B cell (primary cell): ENCODE measurements around the gene HOOK1. TPM values are rescaled to one million over a fixed set of nuclear protein-coding genes. Genes with fewer than 3 reads are reported as not detected.

Experiments used
- ATAC-seq: fragments of 200-7000 bp; cut with Tn5 transposase; one replicate; pipeline ENCODE4 v1.10.0; 2021; ENCODE audit warnings: low read depth, mild to moderate bottlenecking, moderate number of reproducible peaks, moderate library complexity
- CTCF ChIA-PET: fragments of 350-600 bp; sonication (Branson Sonifier 250); formaldehyde crosslinking; loops from one replicate; lab custom pipeline; 2021; ENCODE audit warnings: antibody characterized with exemption, inconsistent platforms; lab: Charles Lee
- POLR2A ChIA-PET: fragments of 350-600 bp; sonication (Branson Sonifier 250); formaldehyde crosslinking; loops from one replicate; lab custom pipeline; 2021; ENCODE audit warnings: antibody characterized with exemption; lab: Charles Lee
- DNase-seq: peaks from one replicate; pipeline ENCODE4 v3.0.0; 2013
- H2AFZ ChIP-seq: 2 replicates; pipeline ENCODE4 v1.6.1; 2012; ENCODE audit warnings: mild to moderate bottlenecking, low read depth, low read length; ENCODE audit not compliant: insufficient read depth, poor library complexity, severe bottlenecking
- H3K27ac ChIP-seq, 2 donors: 1 replicate in 1 of 2; 2 replicates in 1 of 2; pipeline ENCODE4 v1.5.1; 2012 to 2013; ENCODE audit warnings: low read length in 2 of 2, mild to moderate bottlenecking in 2 of 2, moderate library complexity in 1 of 2
- H3K27me3 ChIP-seq, 4 experiments: fragments of 200-600 bp in 1 of 4; sonication (generic) in 1 of 4; replicated peaks in 1 of 4; 1 replicate in 2 of 4; 2 replicates in 2 of 4; pipeline versions ENCODE4 v1.6.1 to v1.7.0; 2013 to 2016; ENCODE audit warnings: low read length in 3 of 4, mild to moderate bottlenecking in 2 of 4, mixed read lengths in 1 of 4, moderate library complexity in 1 of 4; ENCODE audit not compliant: insufficient read depth in 4 of 4, control insufficient read depth in 3 of 4; ENCODE audit errors: control extremely low read depth in 1 of 4
- H3K36me3 ChIP-seq, 2 experiments: replicated peaks in 1 of 2; 1 replicate in 1 of 2; 2 replicates in 1 of 2; pipeline versions ENCODE4 v1.6.1 to v1.7.1; 2013; ENCODE audit warnings: low read length in 1 of 2; ENCODE audit not compliant: insufficient read depth in 2 of 2, control insufficient read depth in 1 of 2; ENCODE audit errors: control extremely low read depth in 1 of 2, extremely low read depth in 1 of 2
- H3K4me1 ChIP-seq, 2 donors: fragments of 200-600 bp in 1 of 2; sonication (generic) in 1 of 2; 1 replicate in 1 of 2; 2 replicates in 1 of 2; pipeline versions ENCODE4 v1.5.1 to v1.6.1; 2013 to 2017; ENCODE audit warnings: low read length in 2 of 2; ENCODE audit not compliant: control insufficient read depth in 2 of 2, insufficient read depth in 2 of 2
- H3K4me2 ChIP-seq: replicated peaks from 2 replicates; pipeline ENCODE3; 2012; ENCODE audit warnings: mild to moderate bottlenecking, low read depth, low read length; ENCODE audit not compliant: poor library complexity, severe bottlenecking
- H3K4me3 ChIP-seq, 5 experiments: fragments of 200-600 bp in 1 of 5; sonication (generic) in 1 of 5; 1 replicate in 3 of 5; 2 replicates in 2 of 5; pipeline versions ENCODE4 v1.5.1 to v1.7.0; 2011 to 2016; ENCODE audit warnings: low read length in 4 of 5, mild to moderate bottlenecking in 4 of 5, low read depth in 2 of 5, control low read depth in 1 of 5, moderate library complexity in 1 of 5; ENCODE audit not compliant: insufficient read depth in 1 of 5; ENCODE audit errors: control extremely low read depth in 1 of 5, extremely low read depth in 1 of 5
- H3K79me2 ChIP-seq: fragments of 200-600 bp; sonication (generic); one replicate; pipeline ENCODE4 v1.6.0; 2016; ENCODE audit warnings: low read length; ENCODE audit not compliant: control insufficient read depth, insufficient read depth
- H3K9ac ChIP-seq: fragments of 200-600 bp; sonication (generic); 2 replicates; pipeline ENCODE4 v1.6.1; 2017; ENCODE audit warnings: mild to moderate bottlenecking, low read length, moderate library complexity
- H3K9me3 ChIP-seq, 3 donors: one replicate each; pipeline versions ENCODE4 v1.6.1 to v1.7.1; 2013; ENCODE audit warnings: low read length in 2 of 3; ENCODE audit not compliant: control insufficient read depth in 2 of 3, insufficient read depth in 1 of 3; ENCODE audit errors: control extremely low read depth in 1 of 3
- H4K20me1 ChIP-seq: 2 replicates; pipeline ENCODE4 v1.6.0; 2012; ENCODE audit warnings: mild to moderate bottlenecking, low read length; ENCODE audit not compliant: insufficient read depth, control insufficient read depth, poor library complexity, severe bottlenecking
- H3K27ac Mint-ChIP-seq: one replicate; pipeline ENCODE4 v1.8.0; 2021; ENCODE audit warnings: mixed read lengths
- H3K27me3 Mint-ChIP-seq: one replicate; pipeline ENCODE4 v1.8.0; 2021; ENCODE audit warnings: mixed read lengths
- H3K4me1 Mint-ChIP-seq: one replicate; pipeline ENCODE4 v1.8.0; 2021; ENCODE audit warnings: mixed read lengths
- H3K4me3 Mint-ChIP-seq: one replicate; pipeline ENCODE4 v1.8.0; 2021; ENCODE audit warnings: mixed read lengths
- H3K9me3 Mint-ChIP-seq: one replicate; pipeline ENCODE4 v1.8.0; 2022; ENCODE audit warnings: mixed read lengths; ENCODE audit not compliant: insufficient read depth
- EZH2 ChIP-seq: IDR thresholded peaks from 2 replicates; pipeline ENCODE4 v1.6.1; 2012; ENCODE audit warnings: borderline replicate concordance, low read depth, mild to moderate bottlenecking, moderate library complexity, low read length; ENCODE audit not compliant: insufficient read depth, poor library complexity, severe bottlenecking
- WGBS: methylation state at CpG from one replicate; pipeline ENCODE4 v1.1.5; 2013; ENCODE audit warnings: missing lambda C conversion rate; ENCODE audit not compliant: insufficient coverage; 5-methylcytosine and 5-hydroxymethylcytosine counted together
- intact Hi-C: fragments of 100-400 bp; cut with micrococcal nuclease; formaldehyde crosslinking; loops from one replicate; pipeline ENCODE4 v1.10.0; 2022
- polyA plus RNA-seq: library from polyadenylated mRNA; depleted of rRNA; stranded (reverse); fragments of >200 nt; gene quantifications from 2 replicates; pipeline ENCODE4 v1.2.3, GENCODE V29; 2012
- total RNA-seq, 2 donors: library from RNA; stranded (reverse); fragments of 120-200 nt in 1 of 2; gene quantifications; 1 replicate in 1 of 2; 2 replicates in 1 of 2; pipeline versions ENCODE4 v1.2.3 to v1.2.4, GENCODE V29; 2013 to 2022
- TF ChIP-seq, protein P1 (sequence below): fragments of 200-600 bp; IDR thresholded peaks from one replicate; pipeline ENCODE4 v1.8.0; 2022; ENCODE audit warnings: antibody characterized with exemption, mild to moderate bottlenecking

HOOK1 gene
- total and polyA plus RNA-seq, 2 donors (not counting 1 experiment from before 2014, with no cell fraction given) = 2.0 to 12.0 TPM

DNA sequence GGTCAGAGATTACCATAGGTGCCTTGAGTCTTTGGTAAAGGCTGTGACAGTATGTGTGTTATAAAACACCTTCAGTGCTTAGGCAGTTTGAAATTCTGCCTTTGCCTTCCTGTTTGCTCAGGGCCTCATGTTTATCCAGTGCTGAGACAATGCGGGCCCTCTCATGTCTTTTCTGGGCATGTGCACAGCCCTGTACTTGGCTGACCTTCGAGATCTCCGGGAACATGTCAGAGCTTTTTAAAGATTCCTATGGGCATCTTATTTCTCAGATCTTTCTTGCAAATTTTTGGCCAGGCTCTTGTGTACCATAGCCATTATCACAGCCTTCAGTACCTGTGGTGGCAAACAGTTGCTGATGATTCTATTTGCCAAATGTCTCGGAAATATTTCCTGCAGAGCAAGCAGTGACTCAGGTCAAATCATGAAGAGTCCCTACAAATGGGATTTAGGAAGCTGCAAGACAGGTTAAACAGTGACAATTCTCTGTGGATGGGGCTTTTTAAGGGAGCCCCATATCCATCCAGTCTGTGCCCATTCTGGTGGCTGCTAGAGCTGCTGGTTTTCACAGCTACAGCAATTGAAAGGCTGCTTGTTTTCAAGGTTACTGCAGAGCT is 42.1 kb downstream of the HOOK1 start:
- Histone ChIP-seq H3K27me3 (no peaks in the 10 kb centered on the region), H4K20me1 (no peaks in the 10 kb centered on the region), H3K4me2 (no peak overlapping the region), H2AFZ (no peak overlapping the region), H3K4me1 (no peaks in the 10 kb centered on the region), H3K79me2 (no peaks in the 10 kb centered on the region), H3K36me3 (peaks cover 0 to 5% of the 10 kb centered on the region in 2 experiments), H3K27ac (no peak overlapping the region), H3K9ac (no peak overlapping the region), H3K4me3 (no peak overlapping the region), H3K9me3 (peaks cover 0 to 2% (median 0%) of the 10 kb centered on the region in 3 donors)
- POLR2A ChIA-PET = no interaction called here
- H3K27ac Mint-ChIP-seq = no peak overlapping the region
- no peaks in the 10 kb centered on the region for H3K27me3 Mint-ChIP-seq
- WGBS = 85% methylated on average over 3 of the region's 4 CpGs
- CTCF ChIA-PET = no interaction called here
- peaks cover 3% of the 10 kb centered on the region for H3K9me3 Mint-ChIP-seq
- no peak overlapping the region for H3K4me3 Mint-ChIP-seq
- DNase-seq (no peak), ATAC-seq (no peak)
- no peaks in the 10 kb centered on the region for H3K4me1 Mint-ChIP-seq
- no peak for TF ChIP-seq EZH2
- TF ChIP-seq, protein P1, sequence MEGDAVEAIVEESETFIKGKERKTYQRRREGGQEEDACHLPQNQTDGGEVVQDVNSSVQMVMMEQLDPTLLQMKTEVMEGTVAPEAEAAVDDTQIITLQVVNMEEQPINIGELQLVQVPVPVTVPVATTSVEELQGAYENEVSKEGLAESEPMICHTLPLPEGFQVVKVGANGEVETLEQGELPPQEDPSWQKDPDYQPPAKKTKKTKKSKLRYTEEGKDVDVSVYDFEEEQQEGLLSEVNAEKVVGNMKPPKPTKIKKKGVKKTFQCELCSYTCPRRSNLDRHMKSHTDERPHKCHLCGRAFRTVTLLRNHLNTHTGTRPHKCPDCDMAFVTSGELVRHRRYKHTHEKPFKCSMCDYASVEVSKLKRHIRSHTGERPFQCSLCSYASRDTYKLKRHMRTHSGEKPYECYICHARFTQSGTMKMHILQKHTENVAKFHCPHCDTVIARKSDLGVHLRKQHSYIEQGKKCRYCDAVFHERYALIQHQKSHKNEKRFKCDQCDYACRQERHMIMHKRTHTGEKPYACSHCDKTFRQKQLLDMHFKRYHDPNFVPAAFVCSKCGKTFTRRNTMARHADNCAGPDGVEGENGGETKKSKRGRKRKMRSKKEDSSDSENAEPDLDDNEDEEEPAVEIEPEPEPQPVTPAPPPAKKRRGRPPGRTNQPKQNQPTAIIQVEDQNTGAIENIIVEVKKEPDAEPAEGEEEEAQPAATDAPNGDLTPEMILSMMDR = no peak
- intact Hi-C loops = no loop called here

DNA sequence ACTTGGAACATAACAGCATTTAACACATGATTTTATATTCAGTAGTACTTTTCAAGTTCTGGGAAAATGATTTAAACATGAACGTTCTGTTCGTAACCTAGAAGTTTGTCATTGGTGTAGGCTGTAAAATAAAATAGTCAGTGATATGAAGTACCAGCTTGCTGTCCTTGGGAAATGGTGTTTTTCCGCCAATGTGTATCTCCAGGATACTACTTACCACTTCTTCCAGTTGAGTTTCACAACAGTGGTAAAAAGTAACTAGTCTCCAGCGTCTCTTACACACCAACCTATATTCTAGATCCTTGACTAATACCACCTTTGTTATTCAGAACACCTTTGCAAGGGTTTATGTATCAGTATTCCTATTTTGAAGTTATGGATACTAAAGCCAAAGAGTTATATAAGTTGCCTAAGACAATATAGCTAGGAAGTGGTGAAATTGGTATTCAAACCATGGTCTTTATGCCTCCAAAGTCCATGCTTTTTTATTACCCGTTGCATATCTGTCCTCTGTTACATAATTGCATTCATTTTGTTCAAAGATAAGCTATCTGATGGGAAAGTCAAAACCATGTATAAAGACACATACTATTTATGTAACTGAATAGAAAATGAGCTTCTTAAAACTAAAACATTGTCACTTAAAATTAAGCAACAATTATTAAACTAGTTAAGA is 43.1 kb downstream of the HOOK1 start:
- no peak overlapping the region for H3K4me2 ChIP-seq

More for the DNA sequence above, 43.1 kb downstream of the HOOK1 start:
- TF ChIP-seq EZH2 = no peak
- TF ChIP-seq, protein P1 = no peak
- POLR2A ChIA-PET = no interaction called here
- no peak for DNase-seq
- Mint-ChIP-seq H3K27me3 (no peaks in the 10 kb centered on the region), H3K4me1 (no peaks in the 10 kb centered on the region), H3K9me3 (peaks cover 3% of the 10 kb centered on the region), H3K27ac (no peak overlapping the region), H3K4me3 (no peak overlapping the region)
- WGBS = no CpG with 5 or more reads among the region's 5 CpGs
- intact Hi-C loops = no loop called here
- Histone ChIP-seq H3K79me2 (no peaks in the 10 kb centered on the region), H3K4me3 (no peak overlapping the region), H3K9me3 (peaks cover 0 to 2% (median 0%) of the 10 kb centered on the region in 3 donors), H3K27me3 (no peaks in the 10 kb centered on the region), H3K36me3 (peaks cover 0 to 5% of the 10 kb centered on the region in 2 experiments), H3K27ac (no peak overlapping the region), H3K9ac (no peak overlapping the region), H4K20me1 (no peaks in the 10 kb centered on the region), H3K4me1 (no peaks in the 10 kb centered on the region), H2AFZ (no peak overlapping the region)
- CTCF ChIA-PET = no interaction called here
- no peak for ATAC-seq
